Activated T-helper 1 cell treated with anti-CD3 and anti-CD28 coated beads, Interleukin-2, amount 50 U/mL, for 16 hours (primary cell): ENCODE measurements around the gene TMEFF1.

Source experiments
- DNase-seq, 2 donors: peaks; one replicate each; pipeline ENCODE4 v3.0.0-alpha.2; 2020; ENCODE audit warnings: low read depth in 1 of 2, low spot score in 1 of 2

The TMEFF1 gene

DNA sequence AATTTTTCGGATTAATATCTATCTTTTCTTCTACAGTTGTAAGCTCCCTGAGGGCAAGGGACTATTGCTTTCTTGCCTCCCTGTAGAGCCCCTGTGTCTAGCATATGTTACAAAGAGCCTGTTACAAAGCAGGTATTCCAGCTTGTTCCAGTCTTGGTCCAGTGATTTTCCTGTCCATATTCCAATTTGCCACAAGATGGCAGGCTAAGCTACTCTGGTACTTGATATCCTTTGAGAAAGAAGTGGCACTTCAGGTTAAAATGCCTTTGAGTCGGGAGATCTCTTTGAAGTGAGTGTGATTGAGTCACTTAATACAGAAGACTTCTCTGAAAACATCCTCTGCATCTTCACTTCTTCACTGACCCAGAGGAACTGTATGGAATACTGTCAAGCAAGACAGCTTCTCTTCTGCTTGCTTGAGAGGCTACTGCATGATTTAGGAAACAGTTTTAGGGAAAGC lies 129.4 kb downstream of the TMEFF1 start:
- DNase-seq = no peak

- DNase-seq = no peak
These were observed 132.5 kb downstream of the TMEFF1 start for GRCh38 chr9:100605405-100605804.

- no peak for DNase-seq
These were observed 146.2 kb downstream of the TMEFF1 start for GRCh38 chr9:100619194-100619593.

DNA sequence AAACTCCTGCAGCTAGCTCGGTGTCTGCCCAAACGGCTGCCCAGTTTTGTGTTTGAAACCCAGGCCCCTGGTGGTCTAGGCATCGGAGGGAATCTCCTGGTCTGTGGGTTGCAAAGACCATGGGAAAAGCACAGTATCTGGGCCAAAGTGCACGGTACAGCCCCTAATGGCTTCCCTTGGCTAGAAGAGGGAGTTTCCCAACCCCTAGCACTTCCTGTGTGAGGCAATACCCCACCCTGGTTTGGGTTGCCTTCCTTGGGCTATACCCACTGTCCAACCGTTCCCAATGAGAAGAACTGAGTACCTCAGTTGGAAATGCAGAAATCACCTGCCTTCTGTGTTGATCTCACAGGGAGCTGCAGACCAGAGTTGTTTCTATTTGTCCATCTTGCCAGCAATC lies 146.7 kb downstream of the TMEFF1 start:
- DNase-seq = no peak

DNA sequence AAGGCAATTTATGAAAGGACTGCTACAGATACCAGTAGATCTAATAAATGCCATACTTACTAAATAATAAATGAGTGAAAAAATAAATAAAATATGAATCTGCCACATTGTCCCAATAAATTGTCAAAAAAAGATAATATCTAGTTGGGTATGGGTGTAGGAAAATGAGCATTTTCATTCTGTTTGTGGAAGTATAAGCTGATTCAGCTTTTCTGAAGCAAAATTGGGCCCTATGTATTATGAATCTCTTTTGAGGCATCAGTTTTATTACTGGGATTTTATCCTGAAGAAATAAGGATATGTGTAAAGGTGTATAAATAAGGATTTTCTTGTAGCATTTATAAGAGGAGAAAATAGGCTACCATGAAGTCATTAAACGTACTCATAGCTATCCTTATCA lies 151.0 kb downstream of the TMEFF1 start:
- DNase-seq = no peak

- DNase-seq = no peak
These were observed 154.0 kb downstream of the TMEFF1 start for GRCh38 chr9:100626949-100627348.
